HG02970 (cell line): ENCODE results near the gene TMEM163.

Experiments
- ATAC-seq: cut with Tn5 transposase; IDR thresholded peaks from one replicate; pipeline ENCODE4 v1.9.1; 2021; ENCODE audit warnings: mild to moderate bottlenecking, moderate library complexity, moderate number of reproducible peaks; ENCODE audit not compliant: unreplicated experiment, low FRiP score

Gene TMEM163

DNA sequence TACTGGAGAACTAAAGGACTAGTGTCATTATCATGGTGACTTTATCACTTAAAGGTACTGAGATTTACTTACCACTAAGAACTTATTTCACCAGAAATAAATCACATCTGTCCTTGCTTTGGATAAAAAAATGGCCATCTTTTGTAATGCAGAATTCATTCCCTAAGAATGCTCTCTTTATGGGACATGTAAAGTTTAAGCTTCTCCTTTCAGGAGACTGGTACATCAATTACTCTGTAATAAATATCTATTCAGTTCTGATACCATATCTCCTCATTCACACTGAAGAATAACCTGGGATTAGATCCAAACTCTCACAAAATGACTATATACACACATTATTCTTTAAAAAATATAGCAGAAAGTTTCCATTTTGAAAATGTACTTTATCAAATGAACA is 24.4 kb downstream of the TMEM163 start:
- ATAC-seq: no peak

GRCh38 chr2:134693359-134694330 is 25.2 kb downstream of the TMEM163 start:
- no peak for ATAC-seq

GRCh38 chr2:134692499-134692898 is 26.3 kb downstream of the TMEM163 start:
- ATAC-seq: no peak

DNA sequence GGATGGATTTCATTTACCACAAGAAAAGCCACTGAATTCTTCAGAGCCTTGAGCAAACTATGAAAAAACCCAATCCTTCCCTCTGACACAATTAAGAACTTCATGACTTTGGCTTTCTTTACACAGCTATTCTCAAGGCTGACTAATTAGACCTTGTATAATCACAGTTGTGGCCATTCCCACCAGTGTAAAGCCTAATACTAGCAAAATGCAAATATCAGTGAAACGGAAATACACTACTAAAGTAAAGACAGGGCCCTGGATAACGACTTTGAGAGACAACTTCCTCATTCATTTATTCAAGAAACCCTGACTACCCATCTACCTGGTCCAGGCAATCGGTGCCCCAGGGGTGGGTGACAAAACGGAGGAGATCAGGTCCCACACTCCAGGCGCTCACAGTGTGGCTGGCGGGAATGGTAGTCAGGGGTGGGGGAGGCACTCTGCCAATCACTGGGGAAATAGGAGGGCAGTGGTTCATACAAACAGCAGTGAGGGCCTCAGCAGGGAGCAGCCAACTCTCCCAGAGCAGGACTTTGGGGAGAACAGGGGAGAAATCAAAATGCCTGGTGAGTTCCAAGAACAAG is 28.1 kb downstream of the TMEM163 start:
- ATAC-seq: no peak

GRCh38 chr2:134689315-134689714 is 29.5 kb downstream of the TMEM163 start:
- ATAC-seq: no peak

GRCh38 chr2:134685967-134686366 is 32.8 kb downstream of the TMEM163 start:
- no peak for ATAC-seq

- ATAC-seq: peak; percentile 66
Measured at GRCh38 chr2:134683561-134684112, 35.2 kb downstream of the TMEM163 start.

DNA sequence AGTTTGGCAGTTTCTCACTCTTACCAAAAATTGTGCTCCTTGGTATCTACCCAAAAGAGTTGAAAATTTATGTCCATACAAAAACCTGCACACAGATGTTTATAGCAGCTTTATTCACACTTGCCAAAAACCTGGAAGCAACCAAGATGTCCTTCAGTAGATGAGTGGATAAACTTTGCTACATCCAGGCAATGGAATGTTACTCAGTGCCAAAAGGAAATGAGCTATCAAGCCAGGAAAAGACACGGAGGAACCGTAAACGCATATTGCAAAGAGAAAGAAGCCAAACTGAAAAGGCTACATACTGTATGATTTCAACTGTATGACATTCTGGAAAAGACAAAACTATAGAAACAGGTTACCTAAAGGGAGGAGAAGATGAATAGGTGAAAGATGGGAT is 36.1 kb downstream of the TMEM163 start:
- ATAC-seq: no peak

DNA sequence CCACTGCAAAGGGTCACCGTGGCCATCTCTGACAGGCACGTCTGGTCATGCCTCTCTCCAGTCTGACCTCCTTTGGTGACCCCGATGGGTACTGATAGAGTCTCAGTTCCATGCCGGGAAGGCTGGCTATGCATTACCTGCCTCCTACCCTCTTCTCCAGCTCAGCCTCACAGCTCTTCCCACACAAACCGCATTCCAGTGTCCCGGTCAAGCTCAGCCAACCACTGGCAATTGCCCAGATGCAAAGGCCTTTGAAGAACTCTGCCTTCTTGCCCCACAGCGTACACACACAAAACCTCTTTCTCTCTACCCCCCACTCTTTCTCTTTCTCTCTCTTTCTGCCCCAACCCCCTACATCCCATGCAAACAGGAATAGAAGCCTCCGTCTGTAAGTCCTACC is 37.6 kb downstream of the TMEM163 start:
- no peak for ATAC-seq

GRCh38 chr2:134679745-134680144 is 39.1 kb downstream of the TMEM163 start:
- ATAC-seq: no peak

DNA sequence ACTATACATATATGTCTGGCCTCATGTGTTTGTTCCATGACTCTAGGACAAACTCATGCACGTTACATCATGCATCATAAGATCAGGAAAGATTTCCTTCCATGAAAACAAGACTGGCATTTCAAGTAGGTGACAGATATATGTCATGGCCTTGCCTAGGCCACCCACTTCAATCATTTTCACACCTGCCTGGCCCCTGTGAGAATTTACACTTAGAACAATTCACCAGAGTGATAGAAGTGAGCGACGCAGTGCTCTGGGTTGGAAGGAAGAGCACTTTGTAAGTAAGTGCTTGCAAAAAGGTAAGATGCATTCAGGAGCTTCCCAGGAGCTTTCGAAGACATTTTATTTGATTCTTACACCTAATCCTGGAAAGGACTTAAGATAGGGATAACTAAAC is 39.5 kb downstream of the TMEM163 start:
- ATAC-seq: no peak

DNA sequence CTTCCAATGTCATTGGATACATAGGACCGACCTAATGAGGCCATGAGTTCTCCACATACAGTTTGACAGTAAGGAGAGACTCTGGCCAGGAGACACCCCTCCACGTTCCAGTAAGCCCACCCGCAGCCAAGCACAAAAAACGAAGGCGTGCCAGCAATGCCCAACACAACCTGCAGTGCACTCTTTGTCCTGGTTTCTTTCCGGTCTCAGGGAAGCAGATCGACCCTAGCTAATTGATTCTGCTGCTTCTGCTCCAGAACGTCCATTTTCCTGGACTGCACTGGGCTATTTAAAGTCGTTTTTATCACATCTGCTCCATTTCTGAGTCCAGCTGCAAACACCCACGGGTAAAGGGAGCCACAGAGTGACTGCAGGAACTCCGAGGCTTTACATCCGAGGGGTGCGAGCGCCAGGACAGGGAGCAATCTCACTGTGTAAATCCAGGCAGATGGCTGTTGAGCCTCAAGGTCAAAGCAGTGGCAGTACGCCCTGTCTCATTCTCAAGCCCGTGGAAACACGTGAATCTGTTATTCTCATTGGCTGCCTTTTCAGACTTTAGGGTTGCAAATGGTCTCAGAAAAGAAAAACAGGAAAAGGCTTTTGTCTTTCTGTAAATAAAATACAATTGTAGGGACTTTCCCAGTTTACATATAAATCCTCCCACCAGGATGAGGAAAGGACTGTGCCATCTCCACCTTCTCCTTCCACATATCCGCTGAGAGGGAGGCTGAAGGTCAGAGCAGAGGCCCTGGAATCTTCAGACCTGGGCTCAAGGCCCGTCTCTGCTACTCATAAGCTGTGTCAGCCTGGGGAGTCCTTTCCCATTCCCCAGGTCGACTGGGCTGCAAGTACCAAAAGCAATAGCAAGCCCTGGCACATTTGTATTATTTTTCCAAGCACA is 40.7 kb downstream of the TMEM163 start:
- no peak for ATAC-seq

DNA sequence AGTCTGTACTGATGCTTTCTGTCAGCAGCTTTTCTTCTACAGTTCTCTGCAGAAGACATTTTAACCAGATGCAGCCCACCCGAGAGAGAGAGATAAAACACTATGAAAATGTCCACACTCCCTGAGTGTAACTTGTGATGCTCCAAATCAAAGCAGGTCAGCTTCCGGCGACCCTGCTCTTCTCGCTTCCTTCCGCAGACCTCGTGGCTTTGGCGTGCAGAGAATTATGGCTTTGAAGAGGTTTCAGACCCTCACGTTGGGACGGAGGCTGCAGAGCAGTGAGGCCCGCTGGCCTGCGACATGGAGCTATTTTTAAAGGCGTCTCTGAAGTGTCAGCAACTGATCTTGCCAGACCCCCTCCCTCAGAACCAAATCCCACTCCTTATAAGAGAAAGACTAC is 41.8 kb downstream of the TMEM163 start:
- ATAC-seq: no peak

GRCh38 chr2:134675314-134675713 is 43.5 kb downstream of the TMEM163 start:
- no peak for ATAC-seq

- ATAC-seq: no peak
Measured at GRCh38 chr2:134674687-134675086, 44.1 kb downstream of the TMEM163 start.

DNA sequence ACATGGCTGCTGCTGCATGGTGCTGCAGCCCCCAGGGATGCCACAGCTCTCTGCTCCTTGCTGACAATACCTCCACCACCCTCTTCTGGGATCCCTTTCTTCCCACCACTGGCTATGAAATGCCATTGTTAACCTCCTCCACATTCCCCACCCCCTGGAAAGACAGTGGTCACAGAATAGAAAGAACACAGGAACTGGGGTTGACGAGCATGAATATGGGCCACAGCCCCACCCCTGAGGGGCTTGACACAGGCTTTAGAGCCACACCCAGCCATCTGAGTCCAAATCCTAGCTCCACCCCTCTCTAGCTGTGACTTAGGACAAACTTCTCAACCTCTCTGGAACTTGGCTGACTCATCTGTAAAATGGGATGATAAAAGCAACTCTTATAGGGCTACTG is 47.3 kb downstream of the TMEM163 start:
- no peak for ATAC-seq

- ATAC-seq: no peak
Measured at GRCh38 chr2:134670955-134671354, 47.8 kb downstream of the TMEM163 start.

GRCh38 chr2:134669731-134670669 is 48.8 kb downstream of the TMEM163 start:
- ATAC-seq: no peak

GRCh38 chr2:134668821-134669220 is 50.0 kb downstream of the TMEM163 start:
- ATAC-seq: no peak
